NCI-H2227 (cell line): ENCODE results near the gene MED12L.

Experiments used
- DNase-seq: peaks from one replicate; lab custom pipeline; 2025; ENCODE audit not compliant: unreplicated experiment; lab: John Stamatoyannopoulos, UW

MED12L gene

DNA sequence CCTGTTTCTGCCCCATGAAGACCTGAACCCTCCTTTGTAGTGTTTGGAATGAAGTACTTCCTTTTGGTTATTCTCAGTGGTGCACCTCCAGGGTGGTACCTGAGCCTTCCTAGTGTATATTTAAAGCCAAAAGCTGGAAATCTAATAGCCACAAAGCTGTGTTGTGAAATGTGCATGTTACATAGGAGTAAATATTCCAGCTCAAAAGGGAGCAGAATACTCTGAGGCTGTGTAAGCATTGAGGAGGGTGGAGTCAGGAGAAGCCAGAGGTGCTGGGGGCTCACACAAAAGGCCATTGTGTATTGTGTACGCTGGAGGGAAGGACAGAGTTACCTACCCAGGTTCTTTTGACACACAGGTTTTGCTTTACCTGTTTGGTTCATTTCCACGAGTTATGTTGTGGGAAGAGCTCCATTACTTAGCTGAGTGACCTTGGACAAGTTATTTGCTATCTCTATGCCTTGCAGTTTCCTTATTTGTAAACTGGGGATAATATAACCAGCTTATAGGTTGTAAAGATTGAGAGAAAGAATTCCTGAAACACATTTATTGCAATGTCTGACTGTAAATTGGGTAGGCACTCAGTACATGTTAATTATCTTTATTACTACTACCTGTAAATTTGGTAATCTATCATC, 92.9 kb downstream of the MED12L start:
- DNase-seq: no peak

- no peak for DNase-seq
Measured at GRCh38 chr3:151182349-151183079, 97.0 kb downstream of the MED12L start.

- no peak for DNase-seq
Measured at GRCh38 chr3:151183265-151183671, 97.8 kb downstream of the MED12L start.

GRCh38 chr3:151191095-151191494, 105.6 kb downstream of the MED12L start:
- DNase-seq: no peak

- no peak for DNase-seq
Measured at GRCh38 chr3:151192545-151192944, 107.1 kb downstream of the MED12L start.

DNA sequence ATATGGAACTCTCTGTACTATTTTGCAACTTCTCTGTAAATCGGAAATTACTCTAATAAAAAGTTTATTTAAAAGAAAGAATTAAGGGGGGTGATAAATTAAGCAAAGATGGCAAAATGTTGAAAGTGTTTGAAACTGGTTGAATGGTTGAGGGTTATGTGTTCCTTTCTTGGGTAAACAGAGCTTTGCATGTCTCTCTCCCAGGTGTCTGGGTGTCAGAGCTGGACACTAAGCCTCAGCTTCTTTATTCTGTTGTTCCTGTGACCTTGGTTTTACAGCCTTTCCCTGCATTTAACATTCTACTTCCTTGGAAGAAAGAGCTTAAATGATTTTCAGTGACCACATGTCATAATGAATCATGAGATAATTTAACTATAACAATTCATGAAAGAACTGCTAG, 110.4 kb downstream of the MED12L start:
- no peak for DNase-seq

- DNase-seq: no peak
Measured at GRCh38 chr3:151196434-151196833, 111.0 kb downstream of the MED12L start.

DNA sequence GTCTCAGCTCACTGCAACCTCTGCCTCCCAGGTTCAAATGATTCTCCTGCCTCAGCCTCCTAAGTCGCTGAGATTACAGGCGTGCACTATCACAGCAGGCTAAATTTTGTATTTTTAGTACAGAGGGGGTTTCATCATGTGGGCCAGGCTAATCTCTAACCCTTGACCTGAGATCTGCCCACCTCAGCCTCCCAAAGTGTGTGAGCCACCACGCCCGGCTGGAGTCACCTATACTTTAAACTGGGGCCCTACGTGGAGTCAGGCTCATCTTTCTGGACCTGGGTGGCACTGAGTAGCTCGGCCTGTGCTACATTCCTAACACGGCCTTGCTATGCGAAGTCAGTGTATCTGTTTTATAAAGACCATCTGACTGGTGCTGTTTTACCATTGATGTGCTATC, 111.8 kb downstream of the MED12L start:
- DNase-seq: no peak

DNA sequence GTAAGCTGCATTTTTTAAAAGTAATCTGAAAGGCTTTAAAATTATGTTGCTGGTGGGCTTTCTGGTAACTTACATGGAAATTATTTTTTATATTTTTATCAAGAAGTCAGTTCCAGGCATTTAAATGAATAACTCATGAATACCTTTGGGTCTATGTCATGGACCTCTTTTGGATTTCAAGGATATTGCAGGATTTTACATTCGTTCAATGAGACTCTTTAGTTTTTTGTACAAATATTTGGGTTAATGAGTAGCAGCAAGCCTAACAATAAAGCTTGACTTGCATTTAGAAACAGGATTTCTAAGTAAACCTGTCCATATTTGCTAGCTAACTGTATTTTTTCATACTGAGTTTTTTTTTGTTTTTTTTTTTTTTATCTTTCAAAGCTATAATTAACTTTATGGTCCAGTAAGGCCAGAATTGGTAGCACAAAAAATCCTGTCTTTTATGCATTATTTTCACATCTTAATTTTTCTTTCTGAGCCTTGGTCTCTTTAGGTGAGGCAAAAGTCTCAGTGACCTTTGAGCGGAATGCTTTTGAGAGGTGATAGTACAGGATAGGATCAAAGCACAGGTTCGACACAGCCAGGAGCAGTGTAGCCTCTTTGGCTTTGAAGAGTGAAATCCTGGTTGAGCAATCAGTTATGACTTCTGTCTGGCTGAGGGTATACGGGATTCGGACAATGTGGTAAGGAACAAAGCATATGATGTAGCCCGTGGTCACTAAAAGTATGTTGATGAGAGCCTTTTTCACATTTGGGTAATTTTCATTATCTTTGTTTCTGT, 112.7 kb downstream of the MED12L start:
- DNase-seq: no peak

DNA sequence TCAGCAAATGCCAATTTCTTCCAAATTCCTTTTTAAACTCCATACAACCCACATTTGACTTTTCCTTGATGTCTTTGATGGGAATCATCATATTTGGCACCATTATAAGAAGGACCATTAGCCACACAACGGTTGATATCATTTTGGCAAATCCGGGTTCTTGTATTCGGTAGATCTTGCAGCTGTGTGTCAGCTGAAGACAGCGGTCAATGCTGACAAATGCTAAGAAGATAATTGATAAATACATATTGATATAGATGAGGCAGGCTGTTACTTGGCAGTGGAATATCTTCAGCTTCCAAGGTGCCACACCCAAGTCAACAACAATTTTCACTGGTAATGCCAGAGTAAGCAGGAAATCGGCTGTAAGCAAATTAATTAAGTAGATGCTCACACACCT, 113.4 kb downstream of the MED12L start:
- no peak for DNase-seq

GRCh38 chr3:151199554-151200438, 114.3 kb downstream of the MED12L start:
- no peak for DNase-seq

GRCh38 chr3:151200586-151200985, 115.1 kb downstream of the MED12L start:
- DNase-seq: no peak

GRCh38 chr3:151201051-151201730, 115.7 kb downstream of the MED12L start:
- DNase-seq: no peak

- no peak for DNase-seq
Measured at GRCh38 chr3:151203051-151203420, 117.6 kb downstream of the MED12L start, which contains the start of gene GPR171. Gene GPR171, minus strand, starts transcription at chr3:151203216. Its CDS starts 3,830 bp downstream, at chr3:151199386.

- DNase-seq: no peak
Measured at GRCh38 chr3:151204530-151205402, 119.3 kb downstream of the MED12L start.

DNA sequence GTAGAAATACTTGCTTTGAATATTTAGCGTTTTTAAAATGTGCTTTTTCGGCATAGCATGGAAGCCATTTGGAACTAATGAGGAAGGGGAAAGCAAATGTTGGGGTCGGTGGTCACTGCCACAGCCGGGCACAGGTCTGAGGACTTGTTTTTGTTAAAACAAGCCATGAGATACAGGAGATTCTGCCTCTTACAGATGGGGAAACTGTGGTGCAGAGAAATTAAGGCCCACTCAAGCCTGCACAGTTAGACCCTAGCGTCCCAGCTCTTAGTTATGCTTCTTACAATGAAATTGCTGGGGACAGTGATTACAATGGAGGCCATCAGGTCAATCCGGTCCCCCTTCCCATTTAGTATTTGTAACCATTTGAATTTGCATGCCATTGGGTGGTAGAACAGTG, 120.0 kb downstream of the MED12L start:
- no peak for DNase-seq

- DNase-seq: no peak
Measured at GRCh38 chr3:151206201-151206600, 120.7 kb downstream of the MED12L start.

- no peak for DNase-seq
Measured at GRCh38 chr3:151209654-151210053, 124.2 kb downstream of the MED12L start.

- no peak for DNase-seq
Measured at GRCh38 chr3:151210676-151211381, 125.4 kb downstream of the MED12L start.
